Mammary epithelial cell (primary cell): Measurements from ENCODE around the gene C7orf57.

Experiments
- CTCF ChIP-seq, 2 donors: IDR thresholded peaks in 1 of 2; conservative IDR thresholded peaks in 1 of 2; 2 replicates each; pipeline ENCODE4 v1.5.1; 2011 to 2012; ENCODE audit warnings: inconsistent platforms in 2 of 2, low read length in 2 of 2, mild to moderate bottlenecking in 2 of 2, control low read depth in 1 of 2, low read depth in 1 of 2; ENCODE audit not compliant: insufficient read depth in 1 of 2; ENCODE audit errors: extremely low read depth in 1 of 2
- EZH2 ChIP-seq: IDR thresholded peaks from 2 replicates; pipeline ENCODE4 v1.6.1; 2012; ENCODE audit warnings: low read length, inconsistent platforms, borderline replicate concordance

DNA sequence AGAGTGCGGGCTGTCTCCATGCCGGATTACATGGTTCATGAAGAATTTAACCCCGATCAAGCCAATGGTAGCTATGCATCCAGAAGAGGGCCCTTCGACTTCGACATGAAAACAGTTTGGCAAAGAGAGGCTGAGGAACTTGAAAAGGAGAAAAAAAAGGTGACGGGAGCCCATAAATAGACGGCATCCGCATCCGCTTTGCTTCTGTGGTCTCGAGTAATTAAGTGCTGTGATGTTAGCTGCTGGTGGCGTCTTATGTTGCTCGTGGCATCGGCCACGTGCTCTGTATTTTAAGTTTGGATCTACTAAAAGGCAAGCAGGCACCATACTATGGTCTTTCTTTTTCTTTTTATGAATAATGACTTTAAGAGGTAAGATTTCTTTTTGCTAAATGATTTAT, 11.1 kb downstream of the C7orf57 start:
- TF ChIP-seq EZH2 (no peak), CTCF (conservative IDR thresholded peaks at IDR 0.05 in 1 of 2, IDR thresholded peaks at IDR 0.05 in 1 of 2; ENCODE audit: extremely low read depth in 1 of 2, insufficient read depth in 1 of 2, low read depth in 1 of 2, low read length in 2 of 2) (no peak)
